Type B pancreatic cell (in vitro differentiated cells): ENCODE measurements around the gene ZIC1. TPM values are rescaled to one million over a fixed set of nuclear protein-coding genes. Genes with fewer than 3 reads are reported as not detected.

ENCODE experiments used
- DNase-seq: peaks from one replicate; pipeline ENCODE4 v3.0.0; 2021; ENCODE audit warnings: mixed read lengths; ENCODE audit not compliant: unreplicated experiment; ENCODE audit errors: extremely low spot score
- H3K27ac Mint-ChIP-seq: 2 replicates; pipeline ENCODE4 v1.8.0; 2021; ENCODE audit warnings: mild to moderate bottlenecking, mixed read lengths
- H3K27me3 Mint-ChIP-seq: 2 replicates; pipeline ENCODE4 v1.8.0; 2021; ENCODE audit warnings: mixed read lengths
- H3K36me3 Mint-ChIP-seq: 2 replicates; pipeline ENCODE4 v1.8.0; 2021; ENCODE audit warnings: mixed read lengths
- H3K4me1 Mint-ChIP-seq: one replicate; pipeline ENCODE4 v1.8.0; 2021; ENCODE audit warnings: mixed read lengths; ENCODE audit not compliant: unreplicated experiment
- H3K4me3 Mint-ChIP-seq: 2 replicates; pipeline ENCODE4 v1.8.0; 2021; ENCODE audit warnings: mild to moderate bottlenecking, mixed read lengths
- H3K9me3 Mint-ChIP-seq: 2 replicates; pipeline ENCODE4 v1.8.0; 2021; ENCODE audit warnings: mixed read lengths
- CTCF ChIP-seq: fragments of 200-600 bp; sonication (generic); conservative IDR thresholded peaks from 2 replicates; pipeline ENCODE4 v1.5.0; 2021; ENCODE audit warnings: antibody characterized with exemption, mild to moderate bottlenecking
- total RNA-seq: library from RNA; stranded (reverse); gene quantifications from 2 replicates; pipeline ENCODE4 v1.2.1, GENCODE V29; 2021; ENCODE audit warnings: low replicate concordance

The ZIC1 gene
- total RNA-seq, 1 donor from 2014 or later, result 184 TPM

- Mint-ChIP-seq H3K4me3 (peak overlapping the region; percentile 89), H3K9me3 (no peaks in the 10 kb centered on the region), H3K4me1 (peaks cover 32% of the 10 kb centered on the region), H3K27me3 (peaks cover 95% of the 10 kb centered on the region), H3K27ac (peak overlapping the region; percentile 76), H3K36me3 (peaks cover 12% of the 10 kb centered on the region)
- DNase-seq, result no peak
- TF ChIP-seq CTCF, result peak; percentile 61
Observed at GRCh38 chr3:147391781-147392624, 17.2 kb upstream of the ZIC1 start.

GRCh38 chr3:147392625-147392946 is 16.6 kb upstream of the ZIC1 start:
- TF ChIP-seq CTCF, result no peak
- Mint-ChIP-seq H3K36me3 (peaks cover 14% of the 10 kb centered on the region), H3K4me1 (peaks cover 38% of the 10 kb centered on the region), H3K4me3 (peak overlapping the region; percentile 89), H3K27me3 (peaks cover 95% of the 10 kb centered on the region), H3K9me3 (no peaks in the 10 kb centered on the region), H3K27ac (peak overlapping the region; percentile 76)
- no peak for DNase-seq

- TF ChIP-seq CTCF, result no peak
- Mint-ChIP-seq H3K27ac (peak overlapping the region; percentile 76), H3K36me3 (peaks cover 14% of the 10 kb centered on the region), H3K4me1 (peaks cover 34% of the 10 kb centered on the region), H3K4me3 (peak overlapping the region; percentile 89), H3K9me3 (no peaks in the 10 kb centered on the region), H3K27me3 (peaks cover 95% of the 10 kb centered on the region)
- DNase-seq, result no peak
Observed at GRCh38 chr3:147393261-147393942, 15.8 kb upstream of the ZIC1 start.

GRCh38 chr3:147393943-147394883 is 15.0 kb upstream of the ZIC1 start:
- TF ChIP-seq CTCF, result no peak
- no peak for DNase-seq
- Mint-ChIP-seq H3K36me3 (peaks cover 14% of the 10 kb centered on the region), H3K9me3 (no peaks in the 10 kb centered on the region), H3K27me3 (peaks cover 95% of the 10 kb centered on the region), H3K27ac (peak overlapping the region; percentile 71), H3K4me3 (peak overlapping the region; percentile 89), H3K4me1 (peaks cover 34% of the 10 kb centered on the region)

- Mint-ChIP-seq H3K4me3 (peak overlapping the region; percentile 89), H3K27ac (peak overlapping the region; percentile 71)
- TF ChIP-seq CTCF, result no peak
Observed at GRCh38 chr3:147394884-147395225, 14.3 kb upstream of the ZIC1 start.

More at GRCh38 chr3:147394884-147395225, 14.3 kb upstream of the ZIC1 start:
- Mint-ChIP-seq H3K27me3 (peaks cover 95% of the 10 kb centered on the region), H3K4me1 (peaks cover 35% of the 10 kb centered on the region), H3K36me3 (peaks cover 14% of the 10 kb centered on the region), H3K9me3 (no peaks in the 10 kb centered on the region)
- no peak for DNase-seq
